SK-N-MC (cell line): ENCODE data around the gene CCDC183.

Experiments used
- EZH2 ChIP-seq: fragments of 200-600 bp; sonication (generic); IDR thresholded peaks from one replicate; pipeline ENCODE4 v1.6.1; 2017; ENCODE audit warnings: antibody characterized with exemption
- POLR2AphosphoS5 ChIP-seq: IDR thresholded peaks from 2 replicates; pipeline ENCODE4 v1.6.1; 2012; ENCODE audit warnings: mild to moderate bottlenecking, low read depth, low read length, borderline replicate concordance

- no peak for TF ChIP-seq EZH2
- TF ChIP-seq POLR2AphosphoS5 = no peak
Observed at GRCh38 chr9:136757328-136757727, 38.8 kb upstream of the CCDC183 start.
